Measurements from ENCODE around the gene KLHL5. TPM values are rescaled to one million over a fixed set of nuclear protein-coding genes. Genes with fewer than 3 reads are reported as not detected.
A peak's percentile ranks its signal among the peaks of the same experiment; 100 is the strongest.

KLHL5 gene
- total and polyA plus RNA-seq, 2 donors (not counting 1 experiment from before 2014, with no cell fraction given) = 22.6 to 90.0 TPM

DNA sequence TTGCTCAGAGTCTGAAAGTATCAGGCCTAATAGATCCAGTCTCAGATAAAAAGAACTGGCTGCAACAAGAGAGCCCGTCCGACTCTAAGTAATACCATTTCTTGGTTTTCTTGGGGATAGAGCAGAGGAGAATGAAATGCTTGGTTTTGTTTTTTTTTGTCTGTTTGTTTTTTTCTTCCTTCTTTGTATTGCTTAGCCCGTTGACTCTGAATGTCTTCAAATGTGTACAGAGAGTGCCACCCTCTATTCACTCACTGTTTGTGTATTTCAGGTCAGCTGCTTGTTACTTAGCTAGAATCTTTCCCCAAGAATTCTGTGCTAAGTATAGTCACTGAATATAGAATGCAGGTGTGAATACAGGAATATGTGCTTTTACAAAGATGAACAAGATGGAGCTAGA, 24.1 kb upstream of the KLHL5 start:
- Mint-ChIP-seq H3K4me3 (no peak overlapping the region), H3K9me3 (ENCODE audit: insufficient read depth) (no peaks in the 10 kb centered on the region), H3K27ac (peak overlapping the region; percentile 43), H3K4me1 (peaks cover 52% of the 10 kb centered on the region), H3K27me3 (no peaks in the 10 kb centered on the region)
- no peak for DNase-seq
- ATAC-seq (ENCODE audit: low read depth) = no peak
- intact Hi-C loops (cut with micrococcal nuclease) = loop anchor here (10.0 kb wide), 2 partner anchors 317 to 597 kb away; partner anchors contain the start of gene SMIM14
- peaks cover 20 to 23% of the 10 kb centered on the region in 2 donors for H3K4me1 ChIP-seq (ENCODE audit: control insufficient read depth in 2 of 2, insufficient read depth in 2 of 2, low read length in 2 of 2)
- H3K27me3 ChIP-seq (replicated peaks in 1 of 4; ENCODE audit: control extremely low read depth in 1 of 4, control insufficient read depth in 3 of 4, insufficient read depth in 4 of 4, low read length in 3 of 4) = no peaks in the 10 kb centered on the region
- no peak overlapping the region for H3K9ac ChIP-seq (ENCODE audit: low read length)
- no peaks in the 10 kb centered on the region for H3K9me3 ChIP-seq (ENCODE audit: control extremely low read depth in 1 of 3, control insufficient read depth in 2 of 3, insufficient read depth in 1 of 3, low read length in 2 of 3)
- POLR2A ChIA-PET = no interaction called here
- H3K79me2 ChIP-seq (ENCODE audit: control insufficient read depth, insufficient read depth, low read length) = peaks cover 3% of the 10 kb centered on the region
- peak overlapping the region; percentile 12 for H2AFZ ChIP-seq (ENCODE audit: insufficient read depth, low read depth, low read length, poor library complexity, severe bottlenecking)
- no peak for TF ChIP-seq EZH2 (IDR thresholded peaks at IDR 0.05; ENCODE audit: borderline replicate concordance, insufficient read depth, low read depth, low read length, poor library complexity, severe bottlenecking)
- TF ChIP-seq, protein P1, sequence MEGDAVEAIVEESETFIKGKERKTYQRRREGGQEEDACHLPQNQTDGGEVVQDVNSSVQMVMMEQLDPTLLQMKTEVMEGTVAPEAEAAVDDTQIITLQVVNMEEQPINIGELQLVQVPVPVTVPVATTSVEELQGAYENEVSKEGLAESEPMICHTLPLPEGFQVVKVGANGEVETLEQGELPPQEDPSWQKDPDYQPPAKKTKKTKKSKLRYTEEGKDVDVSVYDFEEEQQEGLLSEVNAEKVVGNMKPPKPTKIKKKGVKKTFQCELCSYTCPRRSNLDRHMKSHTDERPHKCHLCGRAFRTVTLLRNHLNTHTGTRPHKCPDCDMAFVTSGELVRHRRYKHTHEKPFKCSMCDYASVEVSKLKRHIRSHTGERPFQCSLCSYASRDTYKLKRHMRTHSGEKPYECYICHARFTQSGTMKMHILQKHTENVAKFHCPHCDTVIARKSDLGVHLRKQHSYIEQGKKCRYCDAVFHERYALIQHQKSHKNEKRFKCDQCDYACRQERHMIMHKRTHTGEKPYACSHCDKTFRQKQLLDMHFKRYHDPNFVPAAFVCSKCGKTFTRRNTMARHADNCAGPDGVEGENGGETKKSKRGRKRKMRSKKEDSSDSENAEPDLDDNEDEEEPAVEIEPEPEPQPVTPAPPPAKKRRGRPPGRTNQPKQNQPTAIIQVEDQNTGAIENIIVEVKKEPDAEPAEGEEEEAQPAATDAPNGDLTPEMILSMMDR (IDR thresholded peaks at IDR 0.05) = no peak
- H4K20me1 ChIP-seq (ENCODE audit: control insufficient read depth, insufficient read depth, low read length, poor library complexity, severe bottlenecking) = no peaks in the 10 kb centered on the region
- no peak overlapping the region for H3K4me3 ChIP-seq (ENCODE audit: control extremely low read depth in 1 of 5, extremely low read depth in 1 of 5, insufficient read depth in 1 of 5, low read depth in 2 of 5, low read length in 4 of 5)
- no peak overlapping the region for H3K4me2 ChIP-seq (replicated peaks; ENCODE audit: low read depth, low read length, poor library complexity, severe bottlenecking)
- no peak overlapping the region for H3K27ac ChIP-seq (ENCODE audit: low read length in 2 of 2)
- H3K36me3 ChIP-seq (replicated peaks in 1 of 2; ENCODE audit: control extremely low read depth in 1 of 2, control insufficient read depth in 1 of 2, extremely low read depth in 1 of 2, insufficient read depth in 2 of 2, low read length in 1 of 2) = no peaks in the 10 kb centered on the region
- WGBS (ENCODE audit: insufficient coverage) = no CpG with 5 or more reads among the region's 3 CpGs
- CTCF ChIA-PET = interaction anchor here (1.0 to 1.1 kb wide), 2 partner anchors 10 to 135 kb away, joined by 3 to 4 read pairs; no protein-coding TSS in a partner anchor

DNA sequence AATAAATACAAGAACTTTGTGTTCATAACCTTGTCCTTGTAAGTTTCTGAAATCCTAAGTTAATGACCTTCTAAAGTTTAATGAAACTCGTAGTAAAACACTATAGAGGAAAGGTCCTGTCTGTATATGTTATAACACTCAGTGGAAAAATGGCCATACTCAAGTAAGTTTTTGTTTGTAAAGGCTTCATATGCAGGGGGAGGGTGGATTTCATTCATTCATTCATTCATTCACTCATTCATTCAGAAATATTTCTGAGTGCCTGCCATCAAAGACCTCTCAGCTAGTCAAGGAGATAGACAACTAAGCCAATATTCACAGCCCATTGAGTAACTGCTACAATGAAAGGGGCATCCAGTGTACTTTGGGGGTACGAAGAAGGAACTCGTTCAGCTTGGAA, 22.9 kb upstream of the KLHL5 start:
- intact Hi-C loops (cut with micrococcal nuclease) = loop anchor here (10.0 kb wide), 2 partner anchors 316 to 596 kb away; partner anchors contain the start of gene SMIM14
- Mint-ChIP-seq H3K9me3 (ENCODE audit: insufficient read depth) (no peaks in the 10 kb centered on the region), H3K27ac (peak overlapping the region; percentile 0), H3K4me1 (peaks cover 58% of the 10 kb centered on the region), H3K4me3 (no peak overlapping the region), H3K27me3 (no peaks in the 10 kb centered on the region)
- no peaks in the 10 kb centered on the region for H3K79me2 ChIP-seq (ENCODE audit: control insufficient read depth, insufficient read depth, low read length)
- no peak overlapping the region for H3K4me3 ChIP-seq (ENCODE audit: control extremely low read depth in 1 of 5, extremely low read depth in 1 of 5, insufficient read depth in 1 of 5, low read depth in 2 of 5, low read length in 4 of 5)
- no peak overlapping the region for H3K27ac ChIP-seq (ENCODE audit: low read length in 2 of 2)
- CTCF ChIA-PET = no interaction called here
- POLR2A ChIA-PET = interaction anchor here (0.6 kb wide), 1 partner anchor 20 kb away, joined by 5 read pairs; no protein-coding TSS in a partner anchor
- no peak for TF ChIP-seq EZH2 (IDR thresholded peaks at IDR 0.05; ENCODE audit: borderline replicate concordance, insufficient read depth, low read depth, low read length, poor library complexity, severe bottlenecking)
- TF ChIP-seq, protein P1 (IDR thresholded peaks at IDR 0.05) = no peak
- no peak overlapping the region for H2AFZ ChIP-seq (ENCODE audit: insufficient read depth, low read depth, low read length, poor library complexity, severe bottlenecking)
- H3K4me1 ChIP-seq (ENCODE audit: control insufficient read depth in 2 of 2, insufficient read depth in 2 of 2, low read length in 2 of 2) = peaks cover 26 to 29% of the 10 kb centered on the region in 2 donors
- H3K4me2 ChIP-seq (replicated peaks; ENCODE audit: low read depth, low read length, poor library complexity, severe bottlenecking) = no peak overlapping the region
- no peak for DNase-seq
- no peak overlapping the region for H3K9ac ChIP-seq (ENCODE audit: low read length)
- WGBS (ENCODE audit: insufficient coverage) = 100% methylated on average over 2 of the region's 3 CpGs
- H3K9me3 ChIP-seq (ENCODE audit: control extremely low read depth in 1 of 3, control insufficient read depth in 2 of 3, insufficient read depth in 1 of 3, low read length in 2 of 3) = no peaks in the 10 kb centered on the region
- H3K36me3 ChIP-seq (replicated peaks in 1 of 2; ENCODE audit: control extremely low read depth in 1 of 2, control insufficient read depth in 1 of 2, extremely low read depth in 1 of 2, insufficient read depth in 2 of 2, low read length in 1 of 2) = no peaks in the 10 kb centered on the region
- H4K20me1 ChIP-seq (ENCODE audit: control insufficient read depth, insufficient read depth, low read length, poor library complexity, severe bottlenecking) = no peaks in the 10 kb centered on the region
- ATAC-seq (ENCODE audit: low read depth) = no peak
- H3K27me3 ChIP-seq (replicated peaks in 1 of 4; ENCODE audit: control extremely low read depth in 1 of 4, control insufficient read depth in 3 of 4, insufficient read depth in 4 of 4, low read length in 3 of 4) = no peaks in the 10 kb centered on the region
